MG63 (cell line): ENCODE measurements around the gene TFF3. TPM values are rescaled to one million over a fixed set of nuclear protein-coding genes. Genes with fewer than 3 reads are reported as not detected.
"Not testable (repeated sequence)": the region's sequence is repeated elsewhere in the genome, so short reads cannot be mapped to it uniquely, and the experiment has no call there.

Source experiments
- DNase-seq: peaks from one replicate; pipeline ENCODE4 v3.0.0-alpha.2; 2020
- H3K27me3 ChIP-seq: fragments of 250-450 bp; sonication (Bioruptor Pico); 2 replicates; pipeline ENCODE4 v1.5.1; 2020; ENCODE audit warnings: mild to moderate bottlenecking, moderate library complexity
- H3K36me3 ChIP-seq: fragments of 250-450 bp; sonication (Bioruptor Pico); 2 replicates; pipeline ENCODE4 v1.5.1; 2020; ENCODE audit warnings: mild to moderate bottlenecking, moderate library complexity
- H3K4me3 ChIP-seq: fragments of 250-450 bp; sonication (Bioruptor Pico); 2 replicates; pipeline ENCODE4 v1.5.1; 2020; ENCODE audit warnings: mild to moderate bottlenecking, moderate library complexity
- H3K9me3 ChIP-seq: fragments of 250-450 bp; sonication (Bioruptor Pico); 2 replicates; pipeline ENCODE4 v1.5.1; 2020; ENCODE audit warnings: mild to moderate bottlenecking, moderate library complexity
- total RNA-seq: library from RNA; depleted of rRNA; stranded (reverse); fragments of >200 nt; shearing (Covaris generic); gene quantifications from 2 replicates; pipeline ENCODE4 v1.2.3, GENCODE V29; 2014; ENCODE audit warnings: low replicate concordance

The TFF3 gene
- total RNA-seq, 1 experiment from 2014 or later: not detected

GRCh38 chr21:42302794-42303193 lies 12.4 kb downstream of the TFF3 start:
- H3K36me3 ChIP-seq: no peaks in the 10 kb centered on the region
- no peaks in the 10 kb centered on the region for H3K27me3 ChIP-seq
- no peaks in the 10 kb centered on the region for H3K9me3 ChIP-seq
- no peak overlapping the region for H3K4me3 ChIP-seq
- no peak for DNase-seq

GRCh38 chr21:42302076-42302650 lies 13.0 kb downstream of the TFF3 start:
- DNase-seq: no peak
- Histone ChIP-seq H3K9me3 (no peaks in the 10 kb centered on the region), H3K36me3 (no peaks in the 10 kb centered on the region), H3K4me3 (no peak overlapping the region), H3K27me3 (no peaks in the 10 kb centered on the region)

GRCh38 chr21:42301371-42302075 lies 13.7 kb downstream of the TFF3 start:
- DNase-seq: no peak
- no peaks in the 10 kb centered on the region for H3K36me3 ChIP-seq
- no peak overlapping the region for H3K4me3 ChIP-seq
- no peaks in the 10 kb centered on the region for H3K9me3 ChIP-seq
- no peaks in the 10 kb centered on the region for H3K27me3 ChIP-seq

GRCh38 chr21:42300956-42301355 lies 14.3 kb downstream of the TFF3 start:
- H3K4me3 ChIP-seq: no peak overlapping the region
- DNase-seq: no peak
- H3K36me3 ChIP-seq: no peaks in the 10 kb centered on the region
- H3K27me3 ChIP-seq: no peaks in the 10 kb centered on the region
- no peaks in the 10 kb centered on the region for H3K9me3 ChIP-seq

- no peak overlapping the region for H3K4me3 ChIP-seq
- no peaks in the 10 kb centered on the region for H3K36me3 ChIP-seq
- DNase-seq: no peak
- H3K27me3 ChIP-seq: no peaks in the 10 kb centered on the region
- H3K9me3 ChIP-seq: no peaks in the 10 kb centered on the region
Measured at GRCh38 chr21:42300045-42300583, 15.1 kb downstream of the TFF3 start.

GRCh38 chr21:42299324-42300044 lies 15.7 kb downstream of the TFF3 start:
- H3K36me3 ChIP-seq: no peaks in the 10 kb centered on the region
- H3K9me3 ChIP-seq: no peaks in the 10 kb centered on the region
- DNase-seq: peak; percentile 15
- no peak overlapping the region for H3K4me3 ChIP-seq
- no peaks in the 10 kb centered on the region for H3K27me3 ChIP-seq

- Histone ChIP-seq H3K27me3 (no peaks in the 10 kb centered on the region), H3K4me3 (no peak overlapping the region), H3K9me3 (no peaks in the 10 kb centered on the region), H3K36me3 (no peaks in the 10 kb centered on the region)
- no peak for DNase-seq
Measured at GRCh38 chr21:42298657-42299056, 16.6 kb downstream of the TFF3 start.

GRCh38 chr21:42298237-42298636 lies 17.0 kb downstream of the TFF3 start:
- H3K36me3 ChIP-seq: no peaks in the 10 kb centered on the region
- H3K9me3 ChIP-seq: no peaks in the 10 kb centered on the region
- H3K27me3 ChIP-seq: no peaks in the 10 kb centered on the region
- no peak overlapping the region for H3K4me3 ChIP-seq
- no peak for DNase-seq

GRCh38 chr21:42297377-42297776 lies 17.8 kb downstream of the TFF3 start:
- H3K27me3 ChIP-seq: no peaks in the 10 kb centered on the region
- no peak overlapping the region for H3K4me3 ChIP-seq
- no peaks in the 10 kb centered on the region for H3K36me3 ChIP-seq
- DNase-seq: no peak
- H3K9me3 ChIP-seq: no peaks in the 10 kb centered on the region

GRCh38 chr21:42296501-42296900 lies 18.7 kb downstream of the TFF3 start:
- no peak for DNase-seq

GRCh38 chr21:42295845-42296244 lies 19.4 kb downstream of the TFF3 start:
- DNase-seq: no peak
- no peak overlapping the region for H3K4me3 ChIP-seq
- H3K36me3 ChIP-seq: no peaks in the 10 kb centered on the region
- H3K27me3 ChIP-seq: no peaks in the 10 kb centered on the region
- no peaks in the 10 kb centered on the region for H3K9me3 ChIP-seq

More at GRCh38 chr21:42296501-42296900, 18.7 kb downstream of the TFF3 start:
- Histone ChIP-seq H3K36me3 (no peaks in the 10 kb centered on the region), H3K4me3 (no peak overlapping the region), H3K9me3 (no peaks in the 10 kb centered on the region), H3K27me3 (no peaks in the 10 kb centered on the region)

- Histone ChIP-seq H3K27me3 (no peaks in the 10 kb centered on the region), H3K9me3 (no peaks in the 10 kb centered on the region), H3K4me3 (no peak overlapping the region), H3K36me3 (no peaks in the 10 kb centered on the region)
- no peak for DNase-seq
Measured at GRCh38 chr21:42294273-42294880, 20.8 kb downstream of the TFF3 start.

GRCh38 chr21:42293649-42294272 lies 21.4 kb downstream of the TFF3 start:
- Histone ChIP-seq H3K9me3 (no peaks in the 10 kb centered on the region), H3K4me3 (no peak overlapping the region), H3K27me3 (no peaks in the 10 kb centered on the region), H3K36me3 (no peaks in the 10 kb centered on the region)
- no peak for DNase-seq

- H3K36me3 ChIP-seq, DNase-seq, H3K4me3 ChIP-seq, H3K9me3 ChIP-seq, H3K27me3 ChIP-seq: not testable (repeated sequence)
Measured at GRCh38 chr21:42292563-42293142, 22.6 kb downstream of the TFF3 start.

GRCh38 chr21:42291751-42292562 lies 23.3 kb downstream of the TFF3 start:
- no peak overlapping the region for H3K4me3 ChIP-seq
- no peaks in the 10 kb centered on the region for H3K9me3 ChIP-seq
- H3K27me3 ChIP-seq: no peaks in the 10 kb centered on the region
- DNase-seq: no peak
- no peaks in the 10 kb centered on the region for H3K36me3 ChIP-seq
